ENCODE data around the gene GIN1.

GRCh38 chr5:103092676-103093075 is 27.3 kb downstream of the GIN1 start:
- TF ChIP-seq YY1 (IDR thresholded peaks at IDR 0.05; ENCODE audit: insufficient read depth, insufficient read length) = no peak
- no peak for TF ChIP-seq ZNF274 (IDR thresholded peaks at IDR 0.05; ENCODE audit: low read depth, low read length)
- TF ChIP-seq SUZ12 (IDR thresholded peaks at IDR 0.05; ENCODE audit: extremely low read depth, insufficient read depth, insufficient read length) = no peak
